Glomerular endothelial cell (primary cell): ENCODE data around the gene HECW1. TPM values are rescaled to one million over a fixed set of nuclear protein-coding genes. Genes with fewer than 3 reads are reported as not detected.

Source experiments
- DNase-seq: peaks from one replicate; pipeline ENCODE4 v3.0.0-alpha.2; 2011; ENCODE audit warnings: low read depth, low spot score; ENCODE audit errors: extremely low read depth
- total RNA-seq: library from RNA; depleted of rRNA; stranded (reverse); fragments of >200 nt; gene quantifications from 2 replicates; pipeline ENCODE4 v1.2.3, GENCODE V29; 2015

Gene HECW1
- total RNA-seq, 1 donor from 2014 or later = not detected

DNA sequence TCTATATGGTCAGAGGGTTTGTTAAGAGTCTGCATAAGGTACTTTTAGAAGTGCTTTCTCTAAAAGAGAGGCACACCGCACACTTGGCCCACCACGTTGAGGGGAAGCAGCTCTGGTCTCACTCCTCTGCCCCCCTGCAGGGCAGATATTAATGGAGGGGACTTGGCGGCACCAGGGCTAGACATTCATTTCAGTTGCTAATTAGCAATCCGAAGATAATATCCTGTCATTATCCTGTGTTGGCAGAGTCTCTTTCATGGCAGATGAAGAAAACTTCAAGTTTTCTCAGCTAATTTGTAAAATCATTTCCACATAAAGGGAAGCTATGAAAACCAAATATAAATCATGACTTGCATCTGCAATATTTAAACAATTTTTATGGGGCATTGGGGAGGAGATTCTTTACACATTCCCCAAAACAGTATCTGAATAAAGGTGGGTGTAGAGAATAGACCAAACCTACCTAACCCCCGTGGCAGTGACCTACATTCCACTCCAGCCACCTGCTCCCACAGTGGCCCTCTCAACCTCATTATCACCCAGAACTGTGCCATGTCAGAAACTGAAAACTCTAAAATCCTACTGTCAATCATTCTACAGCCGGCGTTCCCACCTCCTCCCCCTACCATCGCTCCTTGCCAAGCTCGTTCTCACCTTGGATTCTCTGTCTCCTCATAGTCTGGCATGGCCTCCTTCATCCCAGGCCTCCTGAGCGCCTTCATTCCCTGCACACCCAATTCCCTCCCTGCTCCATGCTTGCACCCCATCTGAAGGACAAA is 416.3 kb downstream of the HECW1 start:
- no peak for DNase-seq

DNA sequence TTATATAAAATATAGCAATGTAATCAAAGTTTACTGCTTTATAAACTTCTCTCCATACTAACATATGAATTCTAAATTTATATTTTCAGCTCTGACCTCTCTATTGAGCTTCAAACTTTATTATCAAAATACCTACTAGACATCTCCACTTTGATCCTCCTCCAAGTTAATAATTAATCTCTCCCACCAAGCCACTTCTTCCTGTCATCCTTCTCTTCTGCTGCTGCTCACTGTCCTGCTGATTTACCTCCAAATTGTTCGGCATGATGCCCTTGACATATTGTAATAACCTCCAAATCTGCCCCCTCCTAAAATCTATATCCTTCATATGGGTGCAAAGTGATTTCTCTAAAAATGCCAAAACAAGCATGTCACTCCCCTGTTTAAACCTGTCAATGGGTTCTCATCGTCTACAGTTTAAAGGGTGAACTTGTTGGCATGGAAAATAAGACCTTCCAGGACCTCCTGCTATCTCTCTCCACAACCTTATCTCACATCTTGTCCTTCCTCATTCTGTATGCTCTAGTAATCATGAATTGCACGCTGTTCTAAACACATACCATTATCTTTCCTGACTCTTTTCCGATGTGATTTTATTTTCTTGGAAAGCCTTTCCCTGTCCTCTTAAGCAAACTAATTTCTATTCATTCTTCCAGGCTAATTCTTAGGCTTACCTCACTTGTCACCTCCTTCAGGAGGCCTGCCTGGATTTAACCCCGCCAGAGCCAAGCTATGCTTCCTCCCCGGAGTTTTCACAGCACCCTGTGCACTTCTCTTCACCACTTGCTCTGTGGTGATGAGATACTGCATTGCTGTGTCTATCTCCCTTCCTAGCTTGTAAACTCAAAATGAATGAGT is 418.3 kb downstream of the HECW1 start:
- no peak for DNase-seq

DNA sequence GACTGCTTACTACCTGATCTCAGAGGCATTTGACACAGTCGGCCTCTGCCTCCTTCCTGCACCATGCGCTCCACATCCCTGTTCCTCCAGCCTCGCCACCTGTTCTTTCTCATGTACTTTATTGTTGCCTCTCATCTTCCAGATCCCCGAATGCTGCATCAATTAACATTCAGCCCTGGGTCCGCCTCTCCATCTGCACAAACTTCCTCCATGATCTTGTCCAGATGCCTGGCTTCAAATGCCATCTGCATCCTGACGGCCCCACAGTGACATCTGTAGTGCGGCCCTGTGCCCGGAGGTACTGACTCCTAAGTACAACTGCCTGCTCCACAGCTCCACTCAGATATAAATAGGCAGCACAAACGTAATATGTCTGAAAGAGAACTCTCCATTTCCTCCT is 419.3 kb downstream of the HECW1 start:
- DNase-seq = no peak

DNA sequence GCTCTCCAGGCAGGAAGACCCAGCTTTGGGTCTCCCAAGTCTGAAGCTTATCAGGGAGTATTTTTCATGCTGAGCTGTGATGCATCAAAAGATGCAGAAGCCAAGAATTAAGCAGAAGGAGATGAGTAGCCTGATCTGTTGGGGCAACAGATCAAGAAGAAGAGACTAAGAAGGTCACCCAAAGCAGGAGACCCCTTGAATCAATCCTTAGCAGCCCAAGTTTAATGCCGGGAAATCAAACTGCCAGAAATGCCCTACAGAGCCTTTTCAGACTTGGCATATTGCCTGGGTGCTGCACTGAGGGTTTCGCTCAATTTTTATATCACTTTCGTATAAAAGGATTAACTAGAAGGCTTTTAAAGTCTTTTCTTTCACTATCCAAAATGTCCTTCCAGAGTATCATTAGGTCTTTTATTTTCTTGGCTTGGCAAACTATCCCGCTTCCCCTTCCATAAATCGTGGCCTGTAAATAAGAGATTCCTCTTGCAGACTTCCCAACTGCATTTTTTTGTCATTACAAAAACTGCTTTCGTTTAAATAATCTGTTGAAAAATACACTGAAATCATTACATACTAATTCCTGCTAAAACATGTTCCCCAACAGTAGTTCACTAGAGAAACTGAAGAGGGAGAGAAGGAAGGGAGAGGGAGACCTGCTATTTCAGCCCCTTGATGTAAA is 421.5 kb downstream of the HECW1 start:
- DNase-seq = no peak

DNA sequence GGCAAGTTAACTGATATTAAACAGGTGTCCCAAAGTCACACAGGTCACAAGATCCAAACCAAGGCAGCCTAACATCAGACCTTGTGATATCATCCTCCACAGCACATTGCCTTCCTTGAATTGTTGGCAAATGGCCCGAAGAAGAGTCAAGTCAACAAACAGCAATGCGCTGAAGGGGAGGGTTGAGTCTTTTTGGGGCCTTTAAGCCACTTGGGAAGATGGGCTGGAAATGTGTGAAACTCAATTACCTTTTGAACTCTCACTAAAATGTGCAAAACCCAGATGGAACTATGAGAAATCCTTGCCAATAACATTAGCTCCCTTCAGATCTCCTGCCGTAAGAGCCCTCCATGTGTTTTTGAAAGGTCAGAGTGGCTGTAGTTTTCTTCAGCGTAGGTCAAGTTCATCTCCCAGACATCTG is 422.6 kb downstream of the HECW1 start:
- DNase-seq = no peak

DNA sequence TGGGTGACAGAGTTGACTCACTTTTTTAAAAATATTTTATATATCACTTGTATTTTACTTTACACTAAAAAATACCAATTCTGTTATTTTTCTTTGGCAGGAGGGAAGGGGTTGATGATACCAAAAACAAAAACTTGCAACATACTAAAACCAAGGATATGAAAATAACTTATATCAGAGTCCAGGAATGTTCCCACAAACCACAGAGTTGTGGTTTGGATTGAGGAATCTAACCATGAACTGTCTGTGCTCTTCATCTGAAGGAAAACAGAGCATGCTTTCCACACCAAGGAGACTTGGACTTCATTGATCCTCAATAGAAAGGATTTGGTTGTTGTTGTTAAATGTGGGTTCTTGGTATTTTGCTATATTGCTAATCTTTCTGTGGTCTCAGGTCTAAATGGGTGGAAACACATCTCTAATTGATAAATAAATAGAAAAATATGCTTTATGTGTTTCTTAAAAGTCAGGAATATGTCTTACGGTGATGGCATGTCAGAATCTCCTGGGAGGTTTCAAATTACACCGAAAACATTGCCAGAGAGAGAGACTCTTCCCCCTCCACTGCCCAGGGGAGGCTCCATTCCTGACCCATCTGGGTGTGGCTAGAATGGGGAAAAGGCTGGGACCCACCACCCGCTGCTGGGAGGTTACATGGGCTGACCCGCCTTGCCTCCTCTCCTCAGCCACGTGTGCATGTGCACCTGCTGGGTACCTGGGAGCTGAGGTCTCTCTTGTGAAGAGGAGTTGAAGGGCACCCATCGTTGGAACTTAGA is 423.6 kb downstream of the HECW1 start:
- DNase-seq = no peak

DNA sequence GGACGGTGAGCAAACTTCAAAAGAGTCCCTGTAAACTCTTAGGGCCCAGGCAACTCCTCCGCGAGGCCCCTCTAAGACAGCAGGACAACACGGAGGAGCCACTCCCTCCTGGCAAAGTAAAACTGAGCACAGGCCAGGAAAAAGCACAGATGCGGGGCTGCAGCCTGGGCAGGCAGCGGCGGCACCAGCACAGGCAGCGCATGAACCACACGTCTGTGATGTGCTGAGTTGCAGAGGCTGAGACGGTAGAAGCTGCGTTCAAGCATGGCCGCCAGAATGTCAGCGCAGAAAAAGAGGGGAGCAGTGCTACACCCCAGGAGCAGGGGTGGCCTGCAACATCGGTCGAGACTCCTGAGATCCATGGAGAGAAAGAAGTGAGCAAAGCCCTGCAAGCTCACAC is 424.3 kb downstream of the HECW1 start:
- DNase-seq = no peak

DNA sequence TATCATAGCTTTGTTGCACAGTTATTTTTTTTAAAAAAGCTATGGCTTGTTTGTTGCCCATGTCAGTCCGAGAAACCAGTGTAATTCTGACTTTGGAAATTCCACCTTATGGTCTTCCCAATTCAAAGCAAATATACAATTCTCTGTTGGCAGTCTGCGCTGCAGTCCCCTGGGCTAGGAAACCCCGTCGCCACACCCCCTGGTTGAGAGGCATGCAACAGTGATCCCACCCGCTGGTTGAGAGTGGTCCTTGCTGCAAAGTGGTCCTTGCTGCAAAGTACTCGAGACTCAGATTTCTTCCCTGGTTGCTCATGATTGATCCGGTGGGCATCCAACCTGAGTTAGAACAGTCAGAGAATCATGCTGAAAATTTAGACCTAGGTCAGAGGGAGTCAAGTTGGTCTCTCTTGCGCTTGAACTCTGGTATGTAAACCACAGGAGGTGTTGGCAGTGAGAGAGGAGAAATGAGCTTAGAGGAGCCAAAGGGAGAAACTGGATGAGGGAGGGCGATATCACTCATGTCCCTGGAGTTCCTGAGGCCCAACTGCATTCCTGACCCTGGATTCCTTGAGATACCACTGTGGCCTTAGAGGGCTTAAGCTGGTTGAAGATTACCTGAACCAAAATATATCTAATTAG is 425.4 kb downstream of the HECW1 start:
- no peak for DNase-seq

DNA sequence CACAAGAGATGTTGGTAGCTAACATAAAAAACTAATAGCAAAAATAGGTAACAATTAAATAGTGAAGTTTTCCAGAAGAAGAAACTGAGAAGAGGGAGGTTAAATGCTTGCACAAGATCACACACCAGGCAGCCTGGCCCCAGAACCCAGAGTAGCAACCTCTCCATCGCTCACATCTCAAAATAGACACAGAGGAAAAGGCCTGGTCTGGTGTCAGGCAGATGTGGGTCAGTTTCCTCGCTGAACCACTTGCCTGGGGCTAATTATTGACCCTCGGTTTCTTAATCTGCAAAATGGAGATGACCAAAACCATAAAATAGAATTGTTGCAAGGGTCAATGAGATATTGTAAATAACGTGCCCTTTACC is 425.9 kb downstream of the HECW1 start:
- DNase-seq = no peak

DNA sequence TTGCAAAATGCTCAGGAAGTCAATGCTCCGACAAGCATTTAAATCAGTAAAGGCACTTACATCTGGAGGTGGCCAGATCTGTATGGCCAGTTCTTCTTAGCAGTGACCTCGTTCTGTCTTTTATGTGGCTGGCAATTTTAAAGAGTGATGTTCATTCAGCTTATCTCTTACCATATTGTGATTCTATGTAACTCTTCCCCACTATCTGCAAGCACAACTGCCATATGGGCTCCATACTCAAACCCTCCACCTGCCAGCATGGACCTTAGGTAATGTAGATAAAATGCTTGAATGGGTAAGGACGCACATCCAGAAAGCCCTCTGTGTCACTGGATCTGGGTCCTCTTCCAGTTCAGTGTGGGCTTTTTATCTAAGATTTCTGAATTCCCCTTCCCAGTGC is 428.0 kb downstream of the HECW1 start:
- no peak for DNase-seq

DNA sequence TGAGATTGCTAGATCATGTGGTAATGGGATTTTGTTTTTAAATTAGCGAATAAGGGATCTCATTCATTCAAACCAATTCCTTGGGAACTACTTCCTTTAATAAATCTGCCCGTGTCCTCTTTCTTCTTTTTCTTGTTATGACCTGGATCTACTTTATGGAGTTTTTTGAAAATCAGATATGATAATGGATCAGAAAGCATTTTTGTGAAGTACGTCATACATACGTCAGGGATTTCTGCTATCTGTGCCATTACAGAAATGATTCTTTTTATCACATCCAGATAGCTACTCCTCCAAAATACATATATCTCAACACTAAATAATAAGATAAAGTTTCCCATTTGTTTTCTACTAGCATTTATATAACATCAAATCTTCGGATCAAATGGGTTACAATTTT is 430.3 kb downstream of the HECW1 start:
- no peak for DNase-seq

DNA sequence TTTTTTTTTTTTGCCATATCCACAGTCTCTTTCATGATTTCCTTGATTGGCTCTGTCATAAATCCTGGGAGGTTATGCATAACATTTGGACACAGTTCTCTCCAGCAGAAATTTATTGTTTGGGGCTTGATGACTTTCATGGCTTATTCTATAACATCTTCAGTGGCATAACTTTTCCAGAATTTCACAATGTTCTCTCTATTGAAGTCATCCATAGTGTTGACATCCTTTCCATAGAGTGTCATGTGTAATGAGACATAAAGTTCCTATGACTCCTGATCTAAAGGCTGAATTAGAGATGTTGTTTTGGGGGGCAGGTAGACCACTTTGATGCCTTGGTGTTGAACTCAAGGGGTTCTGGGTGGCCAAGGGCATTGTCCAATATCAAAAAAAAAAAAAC is 433.8 kb downstream of the HECW1 start:
- no peak for DNase-seq

DNA sequence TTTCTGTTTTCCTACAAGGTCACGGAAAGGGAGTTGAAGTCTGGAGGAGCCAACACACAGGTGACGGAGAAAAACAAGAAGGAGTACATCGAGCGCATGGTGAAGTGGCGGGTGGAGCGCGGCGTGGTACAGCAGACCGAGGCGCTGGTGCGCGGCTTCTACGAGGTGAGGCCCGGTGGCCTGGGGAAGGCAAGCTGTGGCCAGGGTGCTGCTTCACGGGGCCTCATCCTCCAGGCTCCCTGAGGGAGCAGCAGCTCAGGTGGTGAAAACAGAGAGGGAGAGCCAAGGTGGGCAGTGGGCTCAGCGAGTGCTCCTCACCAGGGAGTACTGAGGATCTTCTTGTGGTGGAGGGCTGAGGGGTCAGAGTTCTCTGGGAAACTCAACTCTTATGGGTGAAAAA is 438.0 kb downstream of the HECW1 start:
- DNase-seq = no peak

DNA sequence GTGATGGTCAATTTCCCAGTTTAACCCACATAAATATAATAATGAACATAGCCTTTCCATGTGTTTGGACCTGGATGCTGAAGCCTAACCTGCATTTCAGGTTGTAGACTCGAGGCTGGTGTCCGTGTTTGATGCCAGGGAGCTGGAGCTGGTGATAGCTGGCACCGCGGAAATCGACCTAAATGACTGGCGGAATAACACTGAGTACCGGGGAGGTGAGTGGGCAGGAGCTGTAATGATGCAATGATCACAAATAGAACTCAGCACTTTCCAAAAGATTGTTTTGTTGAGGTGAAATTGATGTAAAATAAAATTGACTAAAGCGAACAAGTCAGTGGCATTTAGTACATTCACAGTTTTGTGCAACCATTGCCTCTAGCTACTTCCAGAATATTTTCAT is 439.7 kb downstream of the HECW1 start:
- no peak for DNase-seq

DNA sequence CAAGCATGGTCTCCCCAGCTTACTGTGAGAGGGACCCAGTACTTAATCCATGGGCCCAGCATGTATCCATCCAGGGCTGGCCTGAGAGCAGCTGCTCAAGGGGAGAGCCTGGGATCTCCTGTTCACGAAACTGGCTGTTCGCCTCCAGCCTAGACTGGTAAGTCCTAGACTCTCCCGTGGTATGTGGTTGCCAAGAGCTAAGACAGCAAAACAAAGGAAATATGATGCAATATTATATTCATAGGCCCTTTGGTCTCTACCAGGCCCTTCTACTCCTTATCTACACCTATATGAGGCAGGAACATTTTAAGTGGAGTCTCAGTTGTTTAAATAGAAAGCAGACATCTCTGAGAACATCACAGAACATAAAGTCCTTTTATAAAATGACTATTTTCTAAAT is 441.6 kb downstream of the HECW1 start:
- no peak for DNase-seq

DNA sequence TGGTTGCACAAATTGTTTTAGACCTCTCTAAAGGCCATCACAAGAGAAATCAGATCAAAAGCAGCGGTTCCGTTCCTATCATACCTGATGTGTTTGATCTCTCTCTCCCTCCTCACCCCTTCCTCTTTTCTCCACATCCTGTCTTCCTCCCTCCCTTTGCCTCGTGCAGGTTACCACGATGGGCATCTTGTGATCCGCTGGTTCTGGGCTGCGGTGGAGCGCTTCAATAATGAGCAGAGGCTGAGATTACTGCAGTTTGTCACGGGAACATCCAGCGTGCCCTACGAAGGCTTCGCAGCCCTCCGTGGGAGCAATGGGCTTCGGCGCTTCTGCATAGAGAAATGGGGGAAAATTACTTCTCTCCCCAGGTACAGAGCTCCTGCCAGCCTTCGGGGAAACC is 442.0 kb downstream of the HECW1 start:
- no peak for DNase-seq

DNA sequence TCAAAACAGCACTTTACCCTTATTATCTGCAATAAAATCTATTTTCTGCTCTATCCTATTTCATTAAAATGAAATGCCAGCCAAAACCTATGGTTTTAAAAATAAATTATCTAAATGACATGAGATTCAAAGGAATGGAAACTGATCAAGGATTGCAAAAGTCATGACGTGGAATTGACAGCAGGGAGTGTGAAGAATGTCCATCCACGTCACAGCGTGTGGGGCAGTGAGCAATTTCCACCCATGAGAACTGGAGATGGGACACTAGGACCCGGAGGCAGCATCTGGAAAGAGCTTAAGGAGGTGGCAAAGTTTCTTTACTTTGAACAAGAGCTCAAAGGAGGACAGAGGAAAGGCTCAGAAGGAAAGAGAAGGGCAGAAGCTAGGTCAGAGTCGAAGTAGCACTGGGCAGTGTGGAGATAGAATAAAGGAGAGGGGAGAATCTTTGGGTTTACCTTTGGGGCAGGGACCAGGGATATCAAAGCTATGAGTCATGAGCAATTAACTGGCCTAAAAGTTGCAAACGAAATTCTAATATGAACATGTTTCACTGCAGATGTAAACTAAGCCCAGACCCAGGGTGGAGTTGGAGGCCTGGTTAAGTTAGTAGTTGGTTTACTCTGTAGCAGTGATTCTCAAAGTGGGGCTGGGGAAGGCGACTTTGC is 445.5 kb downstream of the HECW1 start:
- no peak for DNase-seq

DNA sequence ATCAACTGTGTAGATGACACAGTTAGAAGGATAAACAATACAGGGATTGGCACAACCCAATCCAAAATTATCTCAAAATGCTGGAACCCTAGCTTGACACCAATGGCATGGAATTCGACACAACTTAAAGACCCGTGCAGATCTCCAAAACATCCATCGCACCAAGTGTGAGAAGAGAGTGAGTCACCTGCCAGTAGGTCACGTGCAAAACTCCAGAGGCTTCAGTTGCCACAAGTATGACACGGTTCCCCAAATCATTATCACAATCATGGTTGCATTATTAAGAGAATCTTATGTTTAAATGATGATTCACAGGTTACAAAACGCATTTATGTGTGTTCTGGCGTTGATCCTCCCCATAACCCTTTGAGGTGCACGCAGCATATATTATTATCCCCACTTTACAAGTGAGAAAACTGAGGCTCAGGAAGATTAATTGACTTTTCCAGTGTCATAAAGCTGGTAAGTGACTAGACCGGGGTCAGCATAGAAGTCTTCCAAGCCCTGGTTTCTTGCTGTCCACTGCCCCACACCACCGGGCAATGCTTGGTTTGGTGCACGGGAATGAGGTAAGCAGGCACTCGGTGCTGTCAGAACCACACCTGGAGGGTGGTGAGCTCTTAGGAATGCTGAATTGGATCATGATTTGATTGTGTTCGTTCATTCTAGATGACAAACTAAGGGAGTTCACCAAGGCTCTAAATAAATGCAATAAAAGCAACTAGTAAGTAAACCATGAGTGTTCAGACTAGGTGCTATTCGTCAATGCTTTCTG is 446.9 kb downstream of the HECW1 start:
- DNase-seq = no peak

DNA sequence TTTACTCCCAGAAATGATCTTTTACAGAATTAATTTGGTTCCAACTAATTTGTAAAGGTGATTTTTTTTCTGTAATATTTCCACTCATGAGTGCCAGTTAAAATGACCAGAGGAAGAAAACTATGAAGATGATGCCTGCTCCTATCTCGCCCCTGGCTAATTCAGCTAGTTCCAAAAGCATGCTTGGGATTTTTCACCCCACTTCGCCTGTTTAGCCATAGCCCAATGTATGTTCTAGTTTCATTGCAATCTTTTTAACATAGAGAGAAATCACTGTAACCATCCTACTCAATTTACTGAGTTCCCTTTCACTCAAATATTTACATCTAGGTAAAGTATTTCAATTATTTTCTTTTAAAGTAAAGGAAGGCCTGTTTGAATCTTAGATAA is 447.5 kb downstream of the HECW1 start:
- DNase-seq = no peak
